K562 (cell line): ENCODE results near the gene CAMK1D. TPM values are rescaled to one million over a fixed set of nuclear protein-coding genes. Genes with fewer than 3 reads are reported as not detected.

Experiments used
- FOXJ2 ChIP-seq: fragments of 200-800 bp; sonication (Bioruptor generic); IDR thresholded peaks from 2 replicates; pipeline ENCODE4 v1.6.1; 2016; ENCODE audit warnings: missing genetic modification characterization, missing compliant biosample characterization
- ZBTB40 ChIP-seq, 2 experiments: fragments of 450-650 bp in 1 of 2; sonication (generic) in 1 of 2; formaldehyde crosslinking in 1 of 2; IDR thresholded peaks; 2 replicates each; pipeline versions ENCODE4 v1.7.1 to v1.9.0; 2016 to 2022; ENCODE audit warnings: inconsistent platforms in 1 of 2, mild to moderate bottlenecking in 1 of 2, missing genetic modification reagents in 1 of 2
- ZNF444 ChIP-seq: fragments of 250-450 bp; sonication (Bioruptor Pico); IDR thresholded peaks from 2 replicates; pipeline ENCODE4 v1.4.0; 2020; ENCODE audit warnings: mild to moderate bottlenecking, moderate library complexity
- polyA plus RNA-seq, 8 experiments: library from polyadenylated mRNA; depleted of rRNA in 4 of 8; stranded (reverse) in 5 of 8; unstranded in 3 of 8; fragments of >200 nt; fragmentation: Nextera tagmentation in 2 of 8; fragmentation: Illumina TruSeq in 1 of 8; extraction: Ambion mirVana in 2 of 8; extraction: Trizol in 1 of 8; gene quantifications; 2 replicates each; pipeline versions ENCODE4 v1.2.1 to v1.2.3, GENCODE V29; 2011 to 2014; ENCODE audit warnings: inconsistent platforms in 1 of 8, missing spikeins in 1 of 8
- total RNA-seq, 7 experiments: library from RNA; depleted of rRNA in 6 of 7; stranded (reverse); fragments of >200 nt in 6 of 7; fragmentation: Illumina TruSeq in 2 of 7; extraction: Trizol in 2 of 7; gene quantifications; 2 replicates each; pipeline versions ENCODE4 v1.2.1 to v1.2.3, GENCODE V29; 2011 to 2021; ENCODE audit warnings: low replicate concordance in 1 of 7

Gene CAMK1D
- total and polyA plus RNA-seq, 9 of the 15 experiments (the other 6 are each of a cell fraction or from before 2014, with no cell fraction given): 0.12 to 0.24 (median 0.20) TPM; not detected in 5

- TF ChIP-seq ZBTB40 (IDR thresholded peaks at IDR 0.05) (no peak), ZBTB40 (CRISPR knock-in tag; IDR thresholded peaks at IDR 0.05) (no peak), FOXJ2 (tag) (no peak), ZNF444 (CRISPR knock-in tag) (no peak)
- TF ChIP-seq, all 486 proteins: peak for 2
These were observed 2.5 kb downstream of the CAMK1D start (continued) for GRCh38 chr10:12351889-12352288.
